Heart left ventricle (tissue), 16 donors: Measurements from ENCODE around the gene THSD7B. TPM values are rescaled to one million over a fixed set of nuclear protein-coding genes. Genes with fewer than 3 reads are reported as not detected.

Experiments
- ATAC-seq, 4 donors: fragments of 200-7000 bp; cut with Tn5 transposase; one replicate each; pipeline ENCODE4 v1.9.1; 2020 to 2022; ENCODE audit warnings: moderate library complexity in 4 of 4, mild to moderate bottlenecking in 3 of 4, moderate number of reproducible peaks in 1 of 4
- DNase-seq, 5 donors: peaks; one replicate each; pipeline ENCODE4 v3.0.0-alpha.2; 2020
- H3K27ac ChIP-seq, 12 donors: fragments of 200-600 bp; sonication (generic) in 4 of 12; one replicate each; pipeline versions ENCODE4 v1.5.0 to v1.8.0; 2016 to 2022; ENCODE audit warnings: mild to moderate bottlenecking in 2 of 12
- H3K27me3 ChIP-seq, 9 donors: fragments of 200-600 bp; sonication (generic) in 2 of 9; one replicate each; pipeline versions ENCODE4 v1.5.1 to v1.8.0; 2016 to 2022; ENCODE audit warnings: mild to moderate bottlenecking in 3 of 9
- H3K36me3 ChIP-seq, 9 donors: fragments of 200-600 bp; sonication (generic) in 2 of 9; one replicate each; pipeline versions ENCODE4 v1.5.0 to v1.8.0; 2018 to 2022; ENCODE audit warnings: mild to moderate bottlenecking in 2 of 9
- H3K4me1 ChIP-seq, 12 donors: fragments of 200-600 bp; sonication (generic) in 4 of 12; one replicate each; pipeline versions ENCODE4 v1.5.0 to v1.8.0; 2016 to 2022; ENCODE audit warnings: mild to moderate bottlenecking in 3 of 12
- H3K4me3 ChIP-seq, 12 donors: fragments of 200-600 bp; sonication (generic) in 4 of 12; one replicate each; pipeline versions ENCODE4 v1.5.0 to v1.8.0; 2017 to 2022; ENCODE audit warnings: mild to moderate bottlenecking in 9 of 12, moderate library complexity in 4 of 12
- H3K9me3 ChIP-seq, 12 donors: fragments of 200-600 bp; sonication (generic) in 4 of 12; one replicate each; pipeline versions ENCODE4 v1.5.0 to v1.8.0; 2016 to 2022; ENCODE audit warnings: mild to moderate bottlenecking in 1 of 12
- CTCF ChIP-seq, 12 donors: fragments of 200-600 bp; sonication (generic) in 4 of 12; IDR thresholded peaks; one replicate each; pipeline versions ENCODE4 v1.5.0 to v1.8.0; 2018 to 2022; ENCODE audit warnings: antibody characterized with exemption in 12 of 12, mild to moderate bottlenecking in 5 of 12
- POLR2A ChIP-seq, 2 donors: fragments of 450-650 bp; IDR thresholded peaks; one replicate each; pipeline ENCODE4 v1.6.1; 2017; ENCODE audit warnings: antibody characterized with exemption in 2 of 2, mild to moderate bottlenecking in 2 of 2, moderate library complexity in 2 of 2
- WGBS, 4 donors: extraction: QIAGEN DNeasy Blood & Tissue Kit in 2 of 4; methylation state at CpG; one replicate each; pipeline versions ENCODE4 v1.1.5 to v1.1.7; 2013 to 2018; 5-methylcytosine and 5-hydroxymethylcytosine counted together
- intact Hi-C, 10 donors: fragments of 100-400 bp; cut with DNase I; formaldehyde crosslinking; loops; one replicate each; pipeline versions ENCODE4 v1.11.1 to v1.14.2; 2022
- polyA plus RNA-seq, 2 donors: library from polyadenylated mRNA; stranded (reverse); fragments of 200-250 nt; gene quantifications; one replicate each; pipeline ENCODE4 v1.2.3, GENCODE V29; 2013
- total RNA-seq, 9 donors: library from RNA; depleted of rRNA in 2 of 9; stranded (reverse); fragments of >200 nt in 2 of 9; fragmentation: NEBNext Ultra II Directional in 3 of 9; extraction: Animal tissue kit (Norgen Biotek cat#: 25700) in 3 of 9; gene quantifications; one replicate each; pipeline versions ENCODE4 v1.1.0 to v1.2.4, GENCODE V29; 2016 to 2023
- donor health status: ischemic (EF 13 %, LVEDD 7.1; RV severe dilation, severe dysfunction).
- donor health status: healthy with polysubstance abuse.
- donor health status: DM: no; HTN: yes; CAD: no.
- donor health status: DM: no; HTN: no; CAD: no.
- donor health status: ischemic (EF 25% LVEDD 6.9; RV normal size, moderate dysfunction).
- donor health status: ischemic (EF 25% LVEDD 5.7; RV mildly dilated, moderate dysfunction).
- donor health status: healthy.
- donor health status: DM: yes; HTN: yes; CAD: no.
- donor health status: ischemic (EF 35%, LVEDD 5.7; RV mildly dilated, moderate dysfunction).
- donor health status: nonischemic (EF 11% LVEDD 7.7; RV severe dilation, severe dysfunction).
- donor health status: DM: yes; HTN: yes; CAD: no.
- donor health status: PGD.
- donor health status: ischemic (EF 29% LVEDD 5.4; RV normal size, mild dysfunction).
- donor health status: nonischemic (EF 23%, LVEDD 6.1; RV moderate dilation, normal function).

The THSD7B gene
- total and polyA plus RNA-seq, 11 donors, result 0.04 to 0.43 (median 0.17) TPM

- TF ChIP-seq POLR2A (IDR thresholded peaks at IDR 0.05), result no peak
- no peak for TF ChIP-seq CTCF (IDR thresholded peaks at IDR 0.05)
- DNase-seq (no peak), ATAC-seq (no peak)
- intact Hi-C loops, result no loop called here
- Histone ChIP-seq H3K4me1 (no peaks in the 10 kb centered on the region), H3K36me3 (no peaks in the 10 kb centered on the region), H3K27ac (no peak overlapping the region), H3K9me3 (peaks cover 0 to 3% (median 0%) of the 10 kb centered on the region in 12 donors), H3K27me3 (no peaks in the 10 kb centered on the region), H3K4me3 (no peak overlapping the region)
- 55 to 65% (median 61%) methylated on average over 2 of the region's 2 CpGs for WGBS, 4 donors
Measured at GRCh38 chr2:136929531-136929930, 164.2 kb downstream of the THSD7B start.

GRCh38 chr2:136932700-136933099, 167.4 kb downstream of the THSD7B start:
- TF ChIP-seq POLR2A (IDR thresholded peaks at IDR 0.05), result no peak
- TF ChIP-seq CTCF (IDR thresholded peaks at IDR 0.05), result peak in 8 of 12 donors; percentile 15 to 31 (median 26)

DNA sequence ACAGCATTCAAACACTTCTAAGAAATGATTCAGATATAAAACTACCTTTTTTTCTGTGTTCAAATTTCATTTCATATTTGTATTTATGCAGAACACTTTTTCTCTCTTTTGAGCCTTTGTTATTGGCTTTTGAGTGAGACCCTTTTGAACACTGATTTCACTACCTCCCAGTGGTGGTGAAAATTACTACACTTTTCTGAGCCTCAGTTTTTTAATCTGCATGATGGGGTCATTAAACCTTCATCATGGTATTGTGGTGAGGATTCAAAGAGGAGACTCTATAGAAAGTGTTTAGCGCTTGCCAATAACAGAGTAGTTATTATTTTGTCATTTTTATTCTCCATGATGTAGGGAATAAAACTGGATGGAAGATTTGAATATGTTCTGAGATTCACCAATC, 169.8 kb downstream of the THSD7B start:
- Histone ChIP-seq H3K27me3 (no peaks in the 10 kb centered on the region), H3K4me3 (no peak overlapping the region), H3K4me1 (no peaks in the 10 kb centered on the region), H3K27ac (no peak overlapping the region), H3K9me3 (peaks cover 0 to 5% (median 0%) of the 10 kb centered on the region in 12 donors), H3K36me3 (no peaks in the 10 kb centered on the region)
- ATAC-seq, result no peak
- DNase-seq, result no peak
- intact Hi-C loops, result loop anchor here in 1 of 10 donors (10.0 kb wide), 1 partner anchor 740 kb away; no protein-coding TSS in a partner anchor
- WGBS, 4 donors, result 83 to 97% (median 93%) methylated on average over 1 of the region's 1 CpG
- TF ChIP-seq POLR2A (IDR thresholded peaks at IDR 0.05) (no peak), CTCF (IDR thresholded peaks at IDR 0.05) (no peak)

More at GRCh38 chr2:136932700-136933099, 167.4 kb downstream of the THSD7B start:
- no peaks in the 10 kb centered on the region for H3K36me3 ChIP-seq
- ATAC-seq (no peak), DNase-seq (no peak)
- intact Hi-C loops, result loop anchor here in 4 of 10 donors (5.0 to 10.0 kb wide), 2 partner anchors 742 to 905 kb away; no protein-coding TSS in a partner anchor
- H3K4me3 ChIP-seq, result no peak overlapping the region
- no peaks in the 10 kb centered on the region for H3K4me1 ChIP-seq
- no peaks in the 10 kb centered on the region for H3K27me3 ChIP-seq
- H3K9me3 ChIP-seq, result peaks cover 0 to 5% (median 0%) of the 10 kb centered on the region in 12 donors
- no peak overlapping the region for H3K27ac ChIP-seq
- 32 to 45% (median 42%) methylated on average over 3 of the region's 3 CpGs for WGBS, 4 donors

- Histone ChIP-seq H3K9me3 (no peaks in the 10 kb centered on the region), H3K4me3 (no peak overlapping the region), H3K27ac (no peak overlapping the region), H3K27me3 (no peaks in the 10 kb centered on the region), H3K4me1 (no peaks in the 10 kb centered on the region), H3K36me3 (no peaks in the 10 kb centered on the region)
- intact Hi-C loops, result no loop called here
- no peak for DNase-seq
- WGBS, 4 donors, result 0 to 88% (median 34%) methylated on average over 1 of the region's 1 CpG
- no peak for ATAC-seq
- TF ChIP-seq POLR2A (IDR thresholded peaks at IDR 0.05) (no peak), CTCF (IDR thresholded peaks at IDR 0.05) (no peak)
Measured at GRCh38 chr2:136956050-136956449, 190.7 kb downstream of the THSD7B start.
